Ishikawa (cell line): ENCODE measurements around the gene CPE.

ENCODE experiments used
- CEBPB ChIP-seq: IDR thresholded peaks from 2 replicates; pipeline ENCODE4 v1.6.1; 2012
- CREB1 ChIP-seq: IDR thresholded peaks from 2 replicates; pipeline ENCODE4 v1.6.1; 2012; ENCODE audit warnings: low read depth
- EGR1 ChIP-seq: IDR thresholded peaks from 2 replicates; pipeline ENCODE4 v1.6.1; 2012
- EP300 ChIP-seq: IDR thresholded peaks from 2 replicates; pipeline ENCODE4 v1.6.1; 2012; ENCODE audit warnings: borderline replicate concordance
- FOXM1 ChIP-seq: IDR thresholded peaks from 2 replicates; pipeline ENCODE4 v1.6.1; 2012; ENCODE audit warnings: low read depth, borderline replicate concordance
- NFIC ChIP-seq: IDR thresholded peaks from 2 replicates; pipeline ENCODE4 v1.6.1; 2012
- RAD21 ChIP-seq: IDR thresholded peaks from 2 replicates; pipeline ENCODE4 v1.6.1; 2012; ENCODE audit warnings: low read depth
- TAF1 ChIP-seq: IDR thresholded peaks from 2 replicates; pipeline ENCODE4 v1.6.1; 2012; ENCODE audit warnings: low read depth, mild to moderate bottlenecking
- TCF12 ChIP-seq: IDR thresholded peaks from 2 replicates; pipeline ENCODE4 v1.6.1; 2012; ENCODE audit warnings: low read depth
- TEAD4 ChIP-seq: IDR thresholded peaks from 2 replicates; pipeline ENCODE4 v1.6.1; 2012
- YY1 ChIP-seq: IDR thresholded peaks from 2 replicates; pipeline ENCODE4 v1.6.1; 2012; ENCODE audit warnings: low read depth
- ZBTB7A ChIP-seq: IDR thresholded peaks from 2 replicates; pipeline ENCODE4 v1.6.1; 2012; ENCODE audit warnings: low read depth
- TF ChIP-seq, protein P1 (sequence below): IDR thresholded peaks from 2 replicates; pipeline ENCODE4 v1.6.1; 2012; ENCODE audit warnings: low read depth, mild to moderate bottlenecking
- TF ChIP-seq, protein P2 (sequence below): IDR thresholded peaks from 2 replicates; pipeline ENCODE4 v1.6.1; 2012

DNA sequence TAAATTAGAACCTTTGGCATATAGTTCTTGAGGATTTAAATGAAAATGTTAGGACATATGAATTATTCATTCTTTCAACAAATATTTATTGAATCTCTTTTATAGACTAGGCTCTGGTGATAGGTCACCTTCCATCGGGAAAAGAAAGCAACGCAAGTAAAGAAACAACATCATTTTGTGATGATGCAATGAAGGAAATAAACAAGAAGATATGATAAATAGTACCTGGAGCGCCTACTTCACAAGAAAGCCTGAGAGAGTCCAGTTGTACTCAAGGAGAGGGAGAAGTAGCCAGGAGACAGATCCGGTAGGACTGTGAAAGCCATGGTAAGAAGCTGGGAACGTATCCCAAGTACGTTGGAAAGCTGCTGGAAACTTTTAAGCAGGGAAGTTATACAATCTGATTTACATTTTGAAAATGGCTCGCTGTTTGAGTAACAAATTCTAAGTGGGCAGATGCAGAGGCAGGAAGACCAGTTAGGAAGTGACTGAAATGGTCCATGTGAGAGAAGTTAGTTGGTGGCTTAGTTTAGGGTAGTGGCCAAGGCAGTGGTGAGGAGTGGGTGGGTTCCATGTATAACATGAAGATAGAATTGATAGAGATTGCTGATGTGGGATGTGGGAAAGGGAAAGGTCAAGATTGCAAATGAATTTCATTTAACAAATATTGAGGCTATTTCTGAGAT, 17.7 kb upstream of the CPE start:
- TF ChIP-seq CEBPB (no peak), TCF12 (no peak), EP300 (no peak), RAD21 (no peak), EGR1 (no peak), TAF1 (no peak), ZBTB7A (no peak), CREB1 (no peak), FOXM1 (no peak), YY1 (no peak), TEAD4 (no peak), NFIC (no peak)
- TF ChIP-seq, protein P1, sequence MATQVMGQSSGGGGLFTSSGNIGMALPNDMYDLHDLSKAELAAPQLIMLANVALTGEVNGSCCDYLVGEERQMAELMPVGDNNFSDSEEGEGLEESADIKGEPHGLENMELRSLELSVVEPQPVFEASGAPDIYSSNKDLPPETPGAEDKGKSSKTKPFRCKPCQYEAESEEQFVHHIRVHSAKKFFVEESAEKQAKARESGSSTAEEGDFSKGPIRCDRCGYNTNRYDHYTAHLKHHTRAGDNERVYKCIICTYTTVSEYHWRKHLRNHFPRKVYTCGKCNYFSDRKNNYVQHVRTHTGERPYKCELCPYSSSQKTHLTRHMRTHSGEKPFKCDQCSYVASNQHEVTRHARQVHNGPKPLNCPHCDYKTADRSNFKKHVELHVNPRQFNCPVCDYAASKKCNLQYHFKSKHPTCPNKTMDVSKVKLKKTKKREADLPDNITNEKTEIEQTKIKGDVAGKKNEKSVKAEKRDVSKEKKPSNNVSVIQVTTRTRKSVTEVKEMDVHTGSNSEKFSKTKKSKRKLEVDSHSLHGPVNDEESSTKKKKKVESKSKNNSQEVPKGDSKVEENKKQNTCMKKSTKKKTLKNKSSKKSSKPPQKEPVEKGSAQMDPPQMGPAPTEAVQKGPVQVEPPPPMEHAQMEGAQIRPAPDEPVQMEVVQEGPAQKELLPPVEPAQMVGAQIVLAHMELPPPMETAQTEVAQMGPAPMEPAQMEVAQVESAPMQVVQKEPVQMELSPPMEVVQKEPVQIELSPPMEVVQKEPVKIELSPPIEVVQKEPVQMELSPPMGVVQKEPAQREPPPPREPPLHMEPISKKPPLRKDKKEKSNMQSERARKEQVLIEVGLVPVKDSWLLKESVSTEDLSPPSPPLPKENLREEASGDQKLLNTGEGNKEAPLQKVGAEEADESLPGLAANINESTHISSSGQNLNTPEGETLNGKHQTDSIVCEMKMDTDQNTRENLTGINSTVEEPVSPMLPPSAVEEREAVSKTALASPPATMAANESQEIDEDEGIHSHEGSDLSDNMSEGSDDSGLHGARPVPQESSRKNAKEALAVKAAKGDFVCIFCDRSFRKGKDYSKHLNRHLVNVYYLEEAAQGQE: no peak
- TF ChIP-seq, protein P2, sequence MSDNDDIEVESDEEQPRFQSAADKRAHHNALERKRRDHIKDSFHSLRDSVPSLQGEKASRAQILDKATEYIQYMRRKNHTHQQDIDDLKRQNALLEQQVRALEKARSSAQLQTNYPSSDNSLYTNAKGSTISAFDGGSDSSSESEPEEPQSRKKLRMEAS: no peak
